ENCODE data around the gene WNT1.

GRCh38 chr12:49022558-49023178 lies 44.5 kb downstream of the WNT1 start:
- no peak for TF ChIP-seq POLR2AphosphoS5 (IDR thresholded peaks at IDR 0.05; ENCODE audit: low read depth, low read length)
- TF ChIP-seq POLR2A (IDR thresholded peaks at IDR 0.05; ENCODE audit: low read depth, low read length): no peak
- no peak for TF ChIP-seq SPI1 (IDR thresholded peaks at IDR 0.05; ENCODE audit: low read depth, low read length)
- no peak for TF ChIP-seq TAF1 (IDR thresholded peaks at IDR 0.05; ENCODE audit: low read depth, low read length)
- no peak for TF ChIP-seq POU2F2 (IDR thresholded peaks at IDR 0.05; ENCODE audit: low read depth, low read length)

Measured in GM12891 (cell line).